Glomerular endothelial cell (primary cell): ENCODE results near the gene RUNDC3A. TPM values are rescaled to one million over a fixed set of nuclear protein-coding genes. Genes with fewer than 3 reads are reported as not detected.

Experiments
- DNase-seq: peaks from one replicate; pipeline ENCODE4 v3.0.0-alpha.2; 2011; ENCODE audit warnings: low read depth, low spot score; ENCODE audit errors: extremely low read depth
- total RNA-seq: library from RNA; depleted of rRNA; stranded (reverse); fragments of >200 nt; gene quantifications from 2 replicates; pipeline ENCODE4 v1.2.3, GENCODE V29; 2015

RUNDC3A gene
- total RNA-seq, 1 donor from 2014 or later, result 0.82 TPM

DNA sequence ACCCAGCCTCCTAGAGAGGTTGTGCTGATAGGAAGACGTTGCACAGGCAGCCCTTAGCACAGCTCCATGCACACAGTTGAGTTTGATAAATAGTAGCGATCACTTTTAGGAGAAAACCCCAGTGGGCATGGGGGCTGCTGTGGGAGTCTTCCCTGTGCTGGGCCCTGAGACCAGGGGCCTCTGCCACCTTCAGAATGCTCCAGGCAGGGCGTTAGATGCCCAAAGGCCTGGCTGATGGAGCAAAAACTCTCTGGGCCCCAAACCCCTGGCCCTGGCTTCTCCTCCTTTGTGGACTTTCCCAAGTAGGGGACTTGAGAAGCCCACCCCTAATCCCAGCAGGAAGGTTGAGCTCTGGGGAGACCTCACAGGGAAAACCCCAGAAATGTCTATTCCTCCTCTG is 26.1 kb upstream of the RUNDC3A start:
- no peak for DNase-seq

- DNase-seq, result no peak
These were observed 24.9 kb upstream of the RUNDC3A start for GRCh38 chr17:44283344-44284023.

DNA sequence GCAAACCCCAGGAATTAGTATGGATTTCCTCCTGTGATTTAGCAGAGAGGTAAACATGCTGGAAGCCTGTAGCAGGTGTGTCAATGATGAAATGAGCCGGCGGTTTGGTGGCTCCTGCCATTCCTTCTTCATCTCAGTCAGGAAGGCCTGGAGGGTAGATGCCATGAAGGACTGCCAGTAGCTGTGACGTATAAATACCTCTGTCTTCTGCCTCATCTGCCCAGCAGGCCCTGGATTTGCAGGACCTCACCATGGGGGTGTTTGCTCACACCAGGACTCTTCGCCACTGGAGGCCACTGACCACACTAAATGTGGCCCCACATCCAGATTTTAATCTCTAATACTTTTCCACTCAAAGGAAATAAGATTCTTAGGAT is 24.4 kb upstream of the RUNDC3A start:
- DNase-seq, result no peak

GRCh38 chr17:44287651-44288050 is 20.8 kb upstream of the RUNDC3A start:
- no peak for DNase-seq

DNA sequence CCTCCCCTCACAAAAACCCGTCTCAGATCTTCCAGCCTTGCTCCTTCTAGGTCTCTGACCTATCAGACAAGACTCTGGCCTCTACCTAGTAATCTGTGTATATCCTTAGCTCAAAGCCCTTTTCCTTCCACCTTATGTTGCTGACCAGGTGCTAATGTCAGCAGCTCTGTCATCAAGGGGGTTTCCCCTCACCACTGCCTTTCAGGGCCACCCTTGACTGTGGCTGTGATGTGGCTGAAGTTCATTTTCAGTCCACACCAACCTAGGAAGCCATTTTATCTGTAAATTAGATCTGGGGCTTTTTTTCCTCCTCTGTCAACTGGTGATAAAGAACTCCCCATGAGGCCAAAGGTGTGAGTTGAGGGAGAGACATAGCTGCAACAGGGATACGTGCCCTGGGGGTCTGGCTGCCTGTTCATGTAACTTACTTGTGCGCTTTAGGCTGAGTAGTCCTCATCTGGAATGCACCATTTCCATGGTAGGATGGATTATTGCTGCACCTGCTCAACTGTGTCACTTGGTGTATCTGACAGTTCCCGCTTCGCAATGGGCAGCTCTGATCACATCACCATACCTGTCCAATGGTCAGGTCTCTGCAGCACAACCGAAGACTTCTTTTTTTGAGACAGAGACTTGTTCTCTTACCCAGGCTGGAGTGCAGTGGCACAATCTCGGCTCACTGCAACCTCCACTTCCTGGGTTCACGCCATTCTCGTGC is 14.7 kb upstream of the RUNDC3A start:
- no peak for DNase-seq

DNA sequence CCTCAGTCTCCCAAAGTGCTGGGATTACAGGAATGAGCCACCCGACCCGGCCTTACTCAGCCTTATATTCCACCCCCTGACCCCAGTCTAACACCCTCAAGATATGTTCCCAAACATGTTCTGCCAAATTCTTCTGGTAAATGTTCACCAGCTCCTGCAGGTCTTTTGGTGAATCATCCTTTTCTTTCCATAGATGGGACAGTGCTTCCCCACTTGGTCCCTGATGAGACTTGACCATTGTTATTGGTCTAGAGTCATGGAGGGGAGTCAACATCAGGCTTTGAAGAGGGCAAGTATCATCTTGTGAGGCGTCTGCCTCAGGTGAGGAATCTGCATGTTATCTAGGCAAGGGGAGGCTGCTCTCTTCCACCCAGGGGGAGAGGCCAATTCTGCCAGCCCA is 10.4 kb upstream of the RUNDC3A start:
- DNase-seq, result no peak

DNA sequence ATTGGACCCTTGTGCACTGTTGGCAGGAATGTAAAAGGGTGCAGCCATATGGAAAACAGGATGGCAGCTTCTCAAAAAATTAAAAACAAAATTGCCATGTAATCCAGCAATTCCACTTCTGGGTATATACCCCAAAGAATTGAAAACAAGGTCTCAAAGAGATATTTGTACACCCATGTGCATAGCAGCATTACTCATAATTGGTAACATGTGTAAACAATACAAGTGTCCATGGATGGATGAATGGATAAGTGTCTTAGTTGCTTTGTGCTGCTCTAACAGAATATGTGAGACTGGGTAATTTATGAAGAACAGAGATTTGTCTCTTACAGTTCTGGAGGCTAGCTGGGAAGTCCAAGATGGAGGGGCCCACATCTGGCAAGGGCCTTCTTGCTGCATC is 3.8 kb upstream of the RUNDC3A start:
- no peak for DNase-seq

DNA sequence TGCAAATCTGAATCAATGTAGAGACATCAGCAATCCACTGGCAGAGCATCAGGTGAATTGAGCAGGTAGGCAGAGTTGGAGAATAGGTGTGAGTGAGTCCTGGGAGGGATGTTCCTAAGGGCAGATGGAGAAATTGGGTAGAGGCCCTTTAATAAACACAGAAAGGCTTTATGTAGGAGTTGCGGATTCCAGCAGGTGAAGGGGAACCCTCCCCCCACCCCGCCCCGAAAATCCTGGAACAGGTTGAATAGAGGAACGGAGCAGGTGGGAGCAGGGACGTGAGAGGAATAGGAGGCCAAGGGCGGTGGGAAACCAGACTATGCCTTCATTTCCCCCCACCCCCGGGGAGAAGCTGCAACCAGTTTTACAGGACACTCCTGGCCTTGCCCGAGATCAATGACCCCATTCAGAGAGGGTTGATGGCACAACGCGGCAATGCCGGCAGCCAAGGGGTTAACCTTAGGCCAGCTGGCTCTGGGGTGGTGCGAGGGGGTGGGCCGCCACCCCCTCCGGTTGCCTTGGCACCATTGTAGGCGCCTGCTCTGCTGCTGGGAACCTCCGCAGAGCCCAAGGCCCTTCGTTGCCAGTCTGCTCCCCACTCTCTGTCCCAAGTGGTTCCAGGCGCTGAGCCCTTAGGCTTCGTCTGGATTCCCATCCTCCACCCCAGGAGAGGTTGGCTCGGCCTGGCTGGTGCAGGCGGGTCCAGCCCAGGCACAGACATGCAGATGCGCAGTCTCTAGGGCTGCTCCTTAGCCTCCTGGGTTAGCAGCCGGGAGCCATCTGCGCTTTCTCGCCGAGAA is 814 bp upstream of the RUNDC3A start:
- no peak for DNase-seq

DNA sequence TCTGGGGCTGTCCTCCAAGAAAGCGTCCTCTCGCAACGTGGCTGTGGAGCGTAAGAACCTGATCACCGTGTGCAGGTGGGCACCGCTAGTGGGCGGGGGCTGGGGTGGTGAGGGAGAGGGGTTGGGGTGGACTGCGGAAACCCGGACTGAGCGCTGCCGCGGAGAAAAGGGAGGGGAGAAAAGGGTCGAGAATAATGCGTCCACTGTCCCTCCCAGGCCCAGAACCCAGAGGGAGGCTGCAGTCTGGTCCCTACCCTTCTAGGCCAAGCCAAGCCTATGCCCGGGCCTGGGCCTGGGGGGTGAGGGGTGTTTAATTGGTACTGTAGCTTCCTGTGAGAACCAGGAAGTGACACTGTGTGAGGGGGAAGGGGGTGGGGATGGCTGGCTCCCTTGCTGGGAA is 464 bp downstream of the RUNDC3A start:
- no peak for DNase-seq

- DNase-seq, result no peak
These were observed 1.1 kb downstream of the RUNDC3A start for GRCh38 chr17:44309472-44309871.

- no peak for DNase-seq
These were observed 1.8 kb downstream of the RUNDC3A start for GRCh38 chr17:44310188-44310587.

- no peak for DNase-seq
These were observed 2.4 kb downstream of the RUNDC3A start for GRCh38 chr17:44310609-44311376.

- DNase-seq, result no peak
These were observed 3.3 kb downstream of the RUNDC3A start for GRCh38 chr17:44311562-44312181.

GRCh38 chr17:44312396-44313104 is 4.1 kb downstream of the RUNDC3A start:
- no peak for DNase-seq

DNA sequence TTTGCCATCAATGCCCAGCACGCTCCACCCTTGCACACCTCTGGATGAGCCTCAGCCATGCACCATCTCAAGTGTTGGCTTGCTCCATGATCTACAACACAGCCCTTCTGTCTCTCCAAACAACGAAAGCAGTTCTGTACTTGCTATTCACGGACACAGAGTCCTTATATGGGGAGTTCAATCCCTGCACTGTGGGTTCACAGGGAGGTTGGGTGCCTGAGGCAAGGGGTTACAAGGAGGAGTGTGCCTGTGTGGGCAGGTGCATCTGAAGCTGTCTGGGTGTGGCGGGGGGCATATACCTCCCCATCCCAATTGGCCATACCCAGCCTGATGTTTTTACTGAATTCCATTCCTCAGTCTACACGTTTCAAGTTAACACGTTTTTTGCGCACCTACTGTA is 5.6 kb downstream of the RUNDC3A start:
- no peak for DNase-seq

- no peak for DNase-seq
These were observed 6.1 kb downstream of the RUNDC3A start for GRCh38 chr17:44314524-44314868.

DNA sequence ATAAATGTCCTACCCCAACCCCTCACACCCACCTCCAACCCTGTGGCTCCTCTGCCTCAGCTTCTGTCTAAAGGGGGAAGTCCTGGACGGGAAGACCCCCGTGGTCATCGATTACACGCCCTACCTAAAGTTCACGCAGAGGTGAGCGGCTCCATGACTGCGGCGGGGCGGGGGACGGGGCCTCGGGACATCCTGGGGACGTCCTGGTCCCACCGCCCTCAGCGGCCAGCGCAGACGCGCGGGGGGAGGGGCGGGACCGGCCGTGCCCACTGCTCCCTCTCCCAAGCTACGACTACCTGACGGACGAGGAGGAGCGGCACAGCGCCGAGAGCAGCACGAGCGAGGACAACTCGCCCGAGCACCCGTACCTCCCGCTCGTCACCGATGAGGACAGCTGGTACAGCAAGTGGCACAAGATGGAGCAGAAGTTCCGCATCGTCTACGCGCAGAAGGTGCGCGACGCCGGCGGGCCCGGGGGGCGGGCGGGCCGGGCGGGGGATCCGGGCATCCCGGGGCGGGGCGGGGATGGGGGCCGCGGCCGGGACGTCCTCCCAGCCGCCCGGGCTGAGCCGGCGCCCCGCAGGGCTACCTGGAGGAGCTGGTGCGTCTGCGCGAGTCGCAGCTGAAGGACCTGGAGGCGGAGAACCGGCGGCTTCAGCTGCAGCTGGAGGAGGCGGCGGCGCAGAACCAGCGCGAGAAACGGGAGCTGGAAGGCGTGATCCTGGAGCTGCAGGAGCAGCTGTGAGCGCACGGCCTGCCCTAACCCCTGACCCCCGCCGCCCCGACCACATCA is 6.7 kb downstream of the RUNDC3A start:
- no peak for DNase-seq

- DNase-seq, result no peak
These were observed 7.6 kb downstream of the RUNDC3A start for GRCh38 chr17:44315760-44316731.
